Skeletal muscle satellite cell (primary cell): ENCODE data around the gene ANTXR2. TPM values are rescaled to one million over a fixed set of nuclear protein-coding genes. Genes with fewer than 3 reads are reported as not detected.
"Not testable (repeated sequence)": the region's sequence is repeated elsewhere in the genome, so short reads cannot be mapped to it uniquely, and the experiment has no call there.

Source experiments
- H3K27me3 ChIP-seq: 2 replicates; pipeline ENCODE4 v1.7.0; 2013; ENCODE audit warnings: low read length; ENCODE audit not compliant: control insufficient read depth, insufficient read depth
- H3K36me3 ChIP-seq: 2 replicates; pipeline ENCODE4 v1.7.0; 2013; ENCODE audit warnings: mild to moderate bottlenecking, control low read depth, low read length; ENCODE audit not compliant: insufficient read depth
- H3K4me1 ChIP-seq: 2 replicates; pipeline ENCODE4 v1.7.0; 2013; ENCODE audit warnings: low read length; ENCODE audit not compliant: control insufficient read depth, insufficient read depth
- H3K4me2 ChIP-seq: 2 replicates; pipeline ENCODE4 v1.7.0; 2013; ENCODE audit warnings: mild to moderate bottlenecking, low read length
- H3K4me3 ChIP-seq: 2 replicates; pipeline ENCODE4 v1.7.0; 2013; ENCODE audit warnings: low read length
- H3K9ac ChIP-seq: 2 replicates; pipeline ENCODE4 v1.7.0; 2013; ENCODE audit warnings: mild to moderate bottlenecking, low read depth, low read length, moderate library complexity
- H3K9me3 ChIP-seq: replicated peaks from 2 replicates; pipeline ENCODE4 v1.7.0; 2013; ENCODE audit warnings: mild to moderate bottlenecking, control low read depth, low read length
- total RNA-seq: library from RNA; depleted of rRNA; stranded (reverse); fragments of >200 nt; gene quantifications from 2 replicates; pipeline ENCODE4 v1.2.3, GENCODE V29; 2012; rRNA removed

Gene ANTXR2
- total RNA-seq, result 25.6 and 46.1 TPM in 2 replicates

DNA sequence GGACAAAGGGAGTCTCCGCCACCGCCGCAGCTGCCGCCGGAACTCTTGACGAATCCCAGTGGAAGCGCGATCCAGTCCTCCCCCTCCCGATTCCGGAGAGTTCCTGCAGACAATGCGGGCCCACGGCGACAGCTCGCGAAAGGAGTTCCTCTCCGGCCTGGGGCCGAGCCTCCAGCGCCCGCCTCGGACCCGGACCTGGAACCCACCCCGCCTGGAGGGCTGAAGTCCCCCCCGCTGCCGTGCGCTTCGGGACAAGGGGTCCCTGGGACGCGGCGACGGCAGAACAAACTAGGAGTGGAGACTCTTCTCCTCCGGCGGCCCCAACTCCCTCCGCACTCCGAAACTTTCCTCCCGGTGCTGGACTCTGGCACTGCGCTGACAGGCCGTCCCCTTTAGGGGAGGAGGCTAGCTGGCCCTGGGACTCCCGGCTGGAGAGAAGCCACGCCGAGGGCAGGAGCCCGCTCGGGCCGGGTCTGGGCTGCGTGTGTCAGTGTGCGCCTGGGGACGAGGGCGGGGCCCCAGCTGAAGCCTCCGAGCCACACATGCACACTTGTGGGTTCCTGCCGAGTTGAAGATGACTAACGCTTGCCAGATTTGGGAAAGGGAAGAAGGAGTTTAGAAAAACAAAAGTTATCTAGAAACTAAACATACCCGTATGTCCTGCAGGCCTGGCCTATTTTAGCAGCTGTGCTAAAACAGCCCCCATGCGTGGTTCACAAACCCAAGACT lies at the start of gene ANTXR2:
Gene ANTXR2 (minus strand): TSS at position 486 of the 729 bp plus-strand sequence. CDS start 669 bp downstream, outside the sequence.
- Histone ChIP-seq H3K4me3 (peak within 1 kb of the TSS; percentile 97), H3K36me3 (no peaks in the 10 kb centered on the region), H3K4me1 (peaks cover 39% of the 10 kb centered on the region), H3K9ac (peak within 1 kb of the TSS; percentile 93), H3K9me3 (no peaks in the 10 kb centered on the region), H3K27me3 (no peaks in the 10 kb centered on the region), H3K4me2 (peak within 1 kb of the TSS; percentile 89)

DNA sequence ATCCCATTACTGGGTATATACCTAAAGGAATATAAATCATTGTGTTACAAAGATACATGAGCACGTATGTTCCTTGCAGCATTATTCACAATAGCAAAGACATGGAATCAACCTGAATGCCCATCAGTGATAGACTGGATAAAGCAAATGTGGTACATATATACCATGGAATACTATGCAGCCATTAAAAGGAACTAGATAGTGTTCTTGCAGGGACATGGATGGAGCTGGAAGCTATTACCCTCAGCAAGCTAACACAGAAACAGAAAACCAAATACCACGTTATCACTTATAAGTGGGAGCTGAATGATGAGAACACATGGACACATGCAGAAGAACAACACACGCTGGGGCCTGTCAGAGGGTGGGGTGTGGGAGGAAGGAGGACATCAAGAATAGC lies 48.8 kb upstream of the ANTXR2 start:
- H3K36me3 ChIP-seq, H3K4me2 ChIP-seq, H3K27me3 ChIP-seq, H3K4me3 ChIP-seq, H3K9ac ChIP-seq, H3K9me3 ChIP-seq: not testable (repeated sequence)
- peaks cover 19% of the 10 kb centered on the region for H3K4me1 ChIP-seq

DNA sequence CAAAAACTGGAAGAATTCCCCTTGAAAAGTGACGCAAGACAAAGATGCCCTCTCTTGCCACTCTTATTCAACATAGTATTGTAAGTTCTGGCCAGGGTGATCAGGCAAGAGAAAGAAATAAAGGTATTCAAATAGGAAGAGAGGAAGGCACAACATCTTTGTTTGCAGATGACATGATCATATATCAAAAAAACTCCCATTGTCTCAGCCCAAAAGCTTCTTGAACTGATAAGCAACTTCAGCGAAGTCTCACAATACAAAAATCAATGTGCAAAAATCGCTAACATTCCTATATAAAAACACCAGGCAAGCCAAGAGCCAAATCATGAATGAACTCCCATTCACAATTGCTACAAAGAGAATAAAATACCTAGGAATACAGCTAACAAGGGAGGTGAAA lies 46.6 kb upstream of the ANTXR2 start:
- not testable (repeated sequence) for H3K9ac ChIP-seq, H3K9me3 ChIP-seq, H3K36me3 ChIP-seq, H3K4me3 ChIP-seq, H3K27me3 ChIP-seq, H3K4me2 ChIP-seq, H3K4me1 ChIP-seq

DNA sequence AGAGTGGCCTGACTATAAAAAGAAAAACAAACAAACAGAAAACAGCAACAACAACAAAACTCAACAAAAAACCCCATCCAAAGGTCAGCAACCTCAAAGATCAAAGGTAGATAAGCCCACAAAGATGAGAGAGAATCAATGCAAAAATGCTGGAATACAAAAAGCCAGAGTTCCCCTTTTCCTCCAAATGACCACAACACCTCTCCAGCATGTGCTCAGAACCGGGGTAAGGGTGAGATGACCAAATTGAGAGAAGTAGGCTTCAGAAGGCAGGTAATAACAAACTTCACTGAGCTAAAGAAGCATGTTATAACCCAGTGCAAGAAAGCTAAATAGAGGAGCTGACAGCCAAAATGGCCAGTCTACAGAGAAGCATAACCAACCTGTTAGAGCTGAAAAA lies 43.5 kb upstream of the ANTXR2 start:
- Histone ChIP-seq H3K9me3 (no peaks in the 10 kb centered on the region), H3K36me3 (no peaks in the 10 kb centered on the region), H3K27me3 (no peaks in the 10 kb centered on the region), H3K4me3 (no peak overlapping the region), H3K4me1 (peaks cover 9% of the 10 kb centered on the region), H3K9ac (no peak overlapping the region), H3K4me2 (no peak overlapping the region)

DNA sequence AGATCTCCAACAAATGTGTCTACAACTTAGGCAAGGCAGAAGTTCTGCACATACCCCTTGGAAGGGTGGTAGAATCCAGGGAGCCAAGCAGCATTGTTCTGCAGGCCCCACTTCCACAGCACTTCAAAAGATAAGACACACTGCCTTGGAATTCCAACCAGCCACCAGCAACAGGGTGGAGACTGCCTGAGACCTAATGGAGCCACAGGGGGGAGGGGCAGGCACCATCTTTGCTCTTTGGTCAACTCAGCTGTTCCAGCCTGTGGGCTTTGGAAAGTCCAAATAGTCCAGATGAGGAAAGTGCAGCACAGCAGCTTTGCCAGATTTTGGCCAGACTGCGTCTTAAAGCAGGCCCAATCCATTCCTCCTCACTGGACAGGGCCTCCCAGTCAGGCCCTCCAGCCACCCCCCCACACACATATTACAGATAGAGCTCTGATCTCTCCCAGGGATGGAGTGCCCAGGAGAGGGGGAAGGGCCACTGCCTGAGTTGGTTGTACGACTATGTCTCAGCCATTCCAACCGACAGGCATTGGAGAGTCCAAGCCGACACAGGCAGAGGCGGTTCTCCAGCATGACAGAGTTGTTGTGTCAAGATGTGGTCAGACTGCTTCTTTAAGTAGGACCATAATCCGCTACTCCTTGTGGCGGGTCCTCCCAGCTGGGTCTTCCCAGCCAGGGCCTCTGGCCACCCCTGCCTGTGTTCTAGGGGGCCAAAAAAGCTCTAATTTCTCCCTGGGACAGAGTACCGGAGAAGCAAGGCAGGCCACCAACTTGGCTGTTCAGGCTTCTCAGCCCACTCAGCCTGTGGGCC lies 42.5 kb upstream of the ANTXR2 start:
- Histone ChIP-seq H3K27me3 (no peaks in the 10 kb centered on the region), H3K4me3 (no peak overlapping the region), H3K4me1 (peaks cover 9% of the 10 kb centered on the region), H3K4me2 (no peak overlapping the region), H3K9ac (no peak overlapping the region), H3K36me3 (no peaks in the 10 kb centered on the region), H3K9me3 (no peaks in the 10 kb centered on the region)

DNA sequence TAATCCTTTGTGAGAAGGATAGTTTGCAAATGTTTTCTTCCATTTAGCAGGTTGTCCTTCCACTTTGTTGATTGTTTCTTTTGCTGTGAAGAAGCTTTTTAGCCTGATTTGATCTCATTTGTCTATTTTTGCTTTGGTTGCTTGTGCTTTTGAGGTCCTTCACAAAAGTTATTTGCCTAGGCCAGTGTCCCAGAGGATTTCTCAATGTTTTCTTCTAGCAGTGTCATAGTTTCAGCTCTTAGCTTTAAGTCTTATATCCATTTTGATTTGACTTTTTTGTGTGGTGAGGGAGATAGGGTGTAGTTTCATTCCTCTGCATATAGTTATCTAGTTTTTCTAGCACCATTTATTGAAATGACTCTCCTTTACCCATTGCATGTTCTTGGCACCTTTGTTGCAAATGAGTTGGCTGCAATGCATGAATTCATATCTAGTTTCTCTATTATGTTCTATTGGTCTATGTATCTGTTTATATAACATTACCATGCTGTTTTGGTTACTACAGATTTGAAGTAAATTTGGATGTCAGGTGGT lies 41.8 kb upstream of the ANTXR2 start:
- H3K27me3 ChIP-seq, result no peaks in the 10 kb centered on the region
- H3K9me3 ChIP-seq, result no peaks in the 10 kb centered on the region
- no peak overlapping the region for H3K4me2 ChIP-seq
- H3K9ac ChIP-seq, result no peak overlapping the region
- no peaks in the 10 kb centered on the region for H3K36me3 ChIP-seq
- H3K4me3 ChIP-seq, result no peak overlapping the region
- peaks cover 9% of the 10 kb centered on the region for H3K4me1 ChIP-seq

DNA sequence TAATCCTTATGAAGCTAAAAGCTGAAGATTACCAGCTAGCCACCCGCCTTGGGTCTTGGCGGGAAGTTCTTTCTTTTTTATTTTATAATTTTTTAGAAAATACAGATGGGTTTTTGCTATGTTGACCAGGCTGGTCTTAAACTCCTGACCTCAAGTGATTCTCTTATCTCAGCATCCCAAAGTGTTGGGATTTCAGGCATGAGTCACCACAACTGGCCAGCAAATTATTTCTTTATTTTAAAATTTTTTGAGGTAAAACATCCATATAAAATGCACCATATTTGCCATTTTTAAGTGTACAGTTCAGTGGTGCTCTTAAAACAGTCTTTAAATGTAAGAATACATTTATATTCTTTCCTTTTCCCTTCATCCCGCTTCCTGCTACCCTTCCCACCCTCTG lies 40.6 kb upstream of the ANTXR2 start:
- no peaks in the 10 kb centered on the region for H3K36me3 ChIP-seq
- no peak overlapping the region for H3K4me3 ChIP-seq
- H3K9me3 ChIP-seq, result no peaks in the 10 kb centered on the region
- H3K9ac ChIP-seq, result no peak overlapping the region
- H3K27me3 ChIP-seq, result no peaks in the 10 kb centered on the region
- H3K4me1 ChIP-seq, result peaks cover 9% of the 10 kb centered on the region
- no peak overlapping the region for H3K4me2 ChIP-seq

DNA sequence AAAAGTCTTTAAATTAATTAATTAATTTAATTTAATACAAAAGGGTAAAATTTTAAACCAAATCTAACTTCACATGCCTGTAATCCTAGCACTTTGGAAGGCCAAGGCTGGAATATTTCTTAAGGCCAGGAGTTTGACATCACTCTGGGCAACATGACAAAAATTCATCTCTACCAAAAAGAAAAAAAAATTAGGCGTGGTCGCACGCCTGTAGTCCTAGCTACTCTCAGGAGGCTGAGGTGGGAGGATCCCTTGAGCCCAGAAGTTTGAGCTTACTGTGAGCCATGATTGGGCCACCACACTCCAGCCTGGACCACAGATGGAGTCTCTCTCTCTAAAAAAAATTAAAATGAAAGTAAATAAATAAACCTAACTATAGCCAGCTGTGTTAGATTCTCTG lies 39.2 kb upstream of the ANTXR2 start:
- Histone ChIP-seq H3K4me3 (no peak overlapping the region), H3K9me3 (no peaks in the 10 kb centered on the region), H3K36me3 (no peaks in the 10 kb centered on the region)

DNA sequence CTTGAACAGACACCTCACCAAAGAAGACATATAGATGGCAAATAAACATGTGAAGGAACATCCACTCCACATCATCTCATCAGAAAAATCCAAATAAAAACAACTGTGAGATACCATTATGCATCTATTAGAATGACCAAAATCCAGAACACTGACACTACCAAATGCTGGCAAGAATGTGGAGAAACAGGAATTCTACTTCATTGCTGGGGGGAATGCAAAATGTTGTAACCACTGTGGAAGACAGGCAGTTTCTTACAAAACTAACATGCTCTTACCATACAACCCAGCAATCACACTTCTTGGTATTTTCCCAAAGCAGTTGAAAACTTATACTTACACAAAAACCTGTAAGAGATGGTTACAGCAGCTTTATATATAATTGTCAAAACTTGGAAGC lies 38.2 kb upstream of the ANTXR2 start:
- Histone ChIP-seq H3K36me3 (no peaks in the 10 kb centered on the region), H3K9ac (no peak overlapping the region), H3K4me2 (no peak overlapping the region), H3K4me1 (peaks cover 9% of the 10 kb centered on the region), H3K9me3 (no peaks in the 10 kb centered on the region), H3K27me3 (no peaks in the 10 kb centered on the region), H3K4me3 (no peak overlapping the region)

More for the DNA sequence above, 39.2 kb upstream of the ANTXR2 start:
- no peaks in the 10 kb centered on the region for H3K27me3 ChIP-seq
- H3K9ac ChIP-seq, result no peak overlapping the region
- no peak overlapping the region for H3K4me2 ChIP-seq
- peaks cover 9% of the 10 kb centered on the region for H3K4me1 ChIP-seq

DNA sequence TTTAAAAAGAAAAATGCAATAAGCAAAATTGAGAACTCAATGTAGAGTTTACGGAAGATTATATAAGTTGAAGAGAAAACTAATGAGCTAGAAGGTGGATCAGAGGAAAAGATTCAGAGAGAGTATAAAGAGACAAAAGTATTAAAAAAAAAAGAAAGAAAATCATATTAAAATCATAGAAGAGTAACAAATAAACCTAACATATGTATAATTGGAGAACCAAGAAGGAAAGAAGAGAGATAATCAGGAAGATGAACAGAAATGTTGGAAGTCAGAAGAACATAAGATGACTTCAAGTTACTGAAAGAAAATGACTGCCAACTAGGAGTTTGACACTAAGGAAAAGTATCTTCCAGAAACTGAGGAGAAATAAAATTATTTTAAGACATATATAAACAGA lies 34.3 kb upstream of the ANTXR2 start:
- Histone ChIP-seq H3K9ac (no peak overlapping the region), H3K36me3 (no peaks in the 10 kb centered on the region), H3K9me3 (no peaks in the 10 kb centered on the region), H3K4me3 (no peak overlapping the region), H3K4me2 (no peak overlapping the region), H3K4me1 (no peaks in the 10 kb centered on the region), H3K27me3 (no peaks in the 10 kb centered on the region)

DNA sequence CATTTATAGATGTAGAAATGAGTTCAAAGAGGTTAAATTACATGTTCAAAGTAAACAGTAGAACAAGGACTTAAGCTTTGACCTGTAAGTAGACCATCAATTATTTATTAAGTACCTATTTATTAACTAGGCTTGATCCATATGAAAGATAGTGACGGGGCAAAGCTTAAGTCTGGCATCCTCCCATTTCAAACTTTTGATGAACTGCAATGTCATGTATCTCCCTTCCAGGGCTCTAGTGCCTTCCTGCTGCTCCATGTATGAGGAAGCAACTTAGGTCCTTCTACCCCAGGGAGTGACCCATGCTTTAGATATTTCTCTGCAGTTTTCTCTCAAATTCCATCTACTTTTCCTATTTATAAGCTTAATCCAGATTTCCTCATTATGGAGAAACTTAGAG lies 31.9 kb upstream of the ANTXR2 start:
- Histone ChIP-seq H3K4me2 (no peak overlapping the region), H3K36me3 (no peaks in the 10 kb centered on the region), H3K9ac (no peak overlapping the region), H3K27me3 (no peaks in the 10 kb centered on the region), H3K4me3 (no peak overlapping the region), H3K9me3 (no peaks in the 10 kb centered on the region), H3K4me1 (peaks cover 8% of the 10 kb centered on the region)
